Dermis microvascular lymphatic vessel endothelial cell (primary cell): ENCODE measurements around the gene PIF1. TPM values are rescaled to one million over a fixed set of nuclear protein-coding genes. Genes with fewer than 3 reads are reported as not detected.
A peak's percentile ranks its signal among the peaks of the same experiment; 100 is the strongest.
"Not testable (repeated sequence)": the region's sequence is repeated elsewhere in the genome, so short reads cannot be mapped to it uniquely, and the experiment has no call there.

Experiments
- DNase-seq, 2 donors: peaks; one replicate each; pipeline versions ENCODE4 v3.0.0 to v3.0.0-alpha.2; 2010; ENCODE audit warnings: low read depth in 2 of 2
- total RNA-seq: library from RNA; depleted of rRNA; stranded (reverse); fragments of >200 nt; gene quantifications from 2 replicates; pipeline ENCODE4 v1.2.1, GENCODE V29; 2014

The PIF1 gene
- total RNA-seq, 1 donor from 2014 or later = 9.0 TPM

DNA sequence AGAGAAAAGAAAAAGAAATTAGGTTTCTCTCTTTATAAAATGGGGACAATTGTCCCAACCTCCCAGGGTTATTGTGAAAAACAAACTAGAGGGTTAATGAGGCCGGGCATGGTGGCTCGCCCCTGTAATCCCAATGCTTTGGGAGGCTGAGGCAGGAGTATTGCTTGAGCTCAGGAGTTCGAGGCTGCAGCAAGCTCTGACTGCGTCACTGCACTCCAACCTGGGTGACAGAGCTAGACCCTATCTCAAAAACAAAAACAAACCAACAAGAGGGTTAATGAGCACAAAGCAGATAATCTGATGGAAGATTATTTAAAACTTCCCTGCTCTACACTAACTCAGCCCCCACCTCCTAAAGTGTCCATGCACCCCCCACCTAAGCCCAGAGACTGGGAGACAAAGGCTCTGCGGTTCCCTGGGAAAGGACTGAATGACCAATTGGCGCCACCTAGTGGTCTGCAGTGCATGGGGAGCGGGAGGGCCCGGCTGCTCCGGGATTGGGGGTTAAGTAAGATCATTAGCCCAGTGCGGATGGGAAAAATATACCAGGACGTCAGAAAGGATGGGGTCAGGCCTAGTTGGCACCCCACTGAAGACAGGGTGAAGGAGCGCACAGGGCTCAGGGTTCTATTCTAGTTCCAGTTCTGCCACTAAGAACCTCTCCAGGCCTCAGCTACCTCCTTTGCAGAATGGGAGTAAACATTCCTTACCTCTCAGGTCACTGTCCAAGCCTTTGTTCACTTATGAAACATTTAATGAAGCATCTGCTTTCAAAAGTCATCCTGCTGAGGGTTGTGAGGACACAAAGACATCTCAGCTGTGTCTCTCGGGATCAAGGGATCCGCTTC, 15.6 kb downstream of the PIF1 start:
- peak; percentile 41 to 74 for DNase-seq

DNA sequence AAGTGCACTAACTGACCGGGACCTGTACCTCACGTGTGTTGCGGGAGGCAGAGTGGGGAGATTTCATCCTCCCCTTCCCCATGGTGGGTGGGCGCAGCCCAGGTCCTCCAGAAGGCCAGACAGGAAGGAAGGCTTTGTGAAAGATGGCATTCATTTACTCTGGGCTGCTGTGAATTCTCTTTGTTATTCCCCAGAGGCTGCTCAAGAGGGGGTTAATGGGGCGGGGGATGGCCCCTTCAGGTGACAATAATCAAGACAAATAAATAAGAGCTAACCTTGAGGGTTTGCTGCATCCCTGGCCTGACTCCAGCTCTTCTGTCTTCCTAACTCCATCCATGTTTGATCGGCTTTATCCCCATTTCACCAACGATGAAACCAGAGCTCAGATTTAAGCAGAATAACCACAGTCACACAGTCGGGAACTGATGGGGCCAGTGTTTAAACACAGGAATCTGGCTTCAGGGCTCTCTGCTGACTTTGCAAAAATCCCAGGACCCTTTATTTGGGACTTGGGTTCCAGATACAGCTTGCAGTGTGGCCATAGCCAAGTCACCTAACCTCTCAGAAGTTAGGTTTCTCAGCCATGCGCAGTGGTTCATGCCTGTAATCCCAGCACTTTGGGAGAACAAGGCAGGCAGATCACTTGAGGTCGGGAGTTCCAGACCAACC, 16.5 kb downstream of the PIF1 start:
- no peak for DNase-seq

DNA sequence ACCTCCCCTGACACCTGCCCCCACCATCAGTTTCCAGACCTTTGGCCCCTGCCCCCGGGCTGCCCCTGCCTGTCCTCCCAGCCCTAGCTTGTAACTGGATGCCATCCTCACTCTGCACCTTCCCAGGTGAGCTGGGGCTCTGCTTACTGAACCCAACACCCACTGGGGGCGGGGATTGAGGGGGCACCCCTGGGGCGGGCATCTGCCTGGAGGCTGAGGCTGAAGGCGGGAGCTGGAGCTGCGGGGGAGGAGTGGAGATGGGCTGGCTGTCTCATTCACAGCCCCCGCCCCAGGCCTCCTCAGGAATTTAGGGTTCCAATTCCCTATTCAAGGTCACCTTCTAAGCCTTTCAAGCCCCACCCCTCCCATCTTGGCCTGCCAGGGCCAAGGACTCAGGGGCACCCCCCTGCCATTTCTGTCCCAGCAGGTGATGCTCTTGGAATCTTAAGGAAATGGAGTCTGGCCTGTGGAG, 17.7 kb downstream of the PIF1 start:
- no peak for DNase-seq

DNA sequence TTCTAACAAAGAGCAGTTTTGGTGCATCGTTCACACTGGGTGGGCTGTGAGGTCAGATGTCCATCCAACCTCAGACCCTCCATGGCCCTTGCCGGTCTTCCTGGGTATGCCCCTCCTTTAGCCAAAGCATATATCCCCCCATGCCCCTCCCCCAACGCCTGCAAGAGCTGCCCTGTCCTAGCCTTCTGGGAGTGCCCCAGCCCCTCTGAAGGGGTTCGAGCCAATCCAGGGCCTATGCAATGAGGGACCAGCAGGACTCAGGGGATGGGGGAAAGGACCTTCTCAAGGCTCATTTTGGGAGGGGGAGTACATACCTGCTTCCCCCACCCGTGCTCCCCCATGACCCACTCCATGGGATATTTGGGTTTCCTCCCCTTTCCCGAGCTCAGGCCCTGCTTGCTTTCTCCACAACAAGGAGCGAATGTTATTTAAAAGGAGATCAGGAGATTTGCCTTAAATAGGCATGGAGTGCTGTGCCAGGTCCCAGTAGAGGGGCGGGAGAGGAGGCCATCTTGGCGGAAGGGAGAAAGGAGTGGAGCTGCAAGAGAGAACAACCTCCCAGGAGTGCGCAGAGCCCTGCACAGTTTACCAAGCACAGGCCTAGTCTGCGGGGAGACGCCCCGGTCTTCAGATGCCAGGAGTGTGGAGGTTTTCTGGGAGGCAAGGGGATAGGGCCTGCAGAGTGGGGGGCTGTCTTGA, 18.2 kb downstream of the PIF1 start:
- DNase-seq = no peak

DNA sequence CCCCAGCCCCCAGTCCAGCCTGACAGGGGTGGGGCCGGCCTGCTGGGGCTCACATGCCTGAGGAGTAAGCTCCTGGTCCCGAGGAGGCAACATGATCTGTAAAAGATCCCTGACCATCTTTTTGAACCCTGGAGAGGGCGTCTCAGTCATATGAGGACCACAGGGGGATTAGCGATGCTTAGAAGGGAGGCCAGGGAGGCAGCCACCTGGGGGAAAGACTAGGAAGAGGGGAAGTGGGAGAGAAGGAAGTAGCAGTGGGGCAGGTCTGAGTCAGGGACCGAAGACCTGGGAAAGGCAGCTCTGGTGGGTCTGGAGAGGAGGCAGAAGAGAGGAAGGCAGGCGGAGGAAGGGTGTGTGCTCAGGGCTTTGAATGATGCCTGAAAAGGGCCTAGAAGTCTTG, 18.9 kb downstream of the PIF1 start:
- DNase-seq = no peak

DNA sequence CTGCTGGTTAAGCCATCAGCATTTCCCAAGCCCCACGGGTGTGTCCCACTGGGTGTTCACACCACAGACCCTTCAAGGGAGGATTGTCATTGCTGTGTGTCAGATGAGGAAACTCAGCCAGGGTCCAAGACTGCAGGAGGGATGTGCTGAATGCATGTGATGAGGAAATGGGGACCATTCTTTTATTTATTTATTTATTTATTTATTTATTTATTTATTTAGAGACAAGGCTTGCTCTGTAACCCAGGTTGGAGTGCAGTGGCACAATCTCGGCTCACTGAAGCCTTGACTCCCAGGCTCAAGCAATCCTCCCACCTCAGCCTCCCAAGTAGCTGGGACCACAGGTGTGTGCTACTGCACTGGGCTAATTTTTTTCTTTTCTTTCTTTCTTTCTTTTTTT, 20.8 kb downstream of the PIF1 start:
- DNase-seq = no peak

DNA sequence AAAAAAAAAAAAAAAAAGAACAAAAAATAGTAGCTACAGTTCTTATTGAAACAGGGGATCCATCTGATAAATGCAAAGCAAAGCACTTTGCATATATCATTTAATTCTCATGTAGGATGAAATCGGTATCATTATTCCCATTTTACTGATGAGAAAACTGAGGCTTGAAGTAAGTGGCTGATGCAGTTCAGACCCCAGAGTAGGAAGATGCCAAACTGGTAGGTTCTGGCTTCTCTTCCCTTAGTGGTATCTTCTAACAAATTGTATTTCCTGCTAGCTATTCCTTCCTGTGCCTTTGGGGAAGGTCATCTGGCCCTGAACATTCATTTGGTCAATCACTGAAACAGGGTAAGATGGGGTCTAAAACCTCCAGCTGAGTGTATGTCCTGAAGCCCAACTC, 21.9 kb downstream of the PIF1 start:
- no peak for DNase-seq

DNA sequence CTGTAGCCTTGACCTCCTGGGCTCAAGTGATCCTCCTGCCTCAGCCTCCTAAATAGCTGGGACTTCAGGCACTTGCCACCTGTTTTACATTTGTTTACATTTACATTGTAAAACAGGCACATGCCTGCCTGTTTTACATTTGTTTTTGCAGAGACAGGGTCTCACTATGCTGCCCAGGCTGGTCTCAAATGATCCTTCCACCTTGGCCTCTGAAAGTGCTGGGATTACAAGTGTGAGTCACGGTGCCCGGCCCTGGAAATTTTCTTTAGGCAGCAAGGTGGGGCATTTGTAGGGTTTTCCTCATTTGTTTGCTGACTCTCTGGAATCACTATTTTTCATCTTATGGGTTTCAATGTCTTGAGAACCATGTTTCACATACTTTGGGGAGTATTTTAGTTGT, 25.0 kb downstream of the PIF1 start:
- DNase-seq = no peak

DNA sequence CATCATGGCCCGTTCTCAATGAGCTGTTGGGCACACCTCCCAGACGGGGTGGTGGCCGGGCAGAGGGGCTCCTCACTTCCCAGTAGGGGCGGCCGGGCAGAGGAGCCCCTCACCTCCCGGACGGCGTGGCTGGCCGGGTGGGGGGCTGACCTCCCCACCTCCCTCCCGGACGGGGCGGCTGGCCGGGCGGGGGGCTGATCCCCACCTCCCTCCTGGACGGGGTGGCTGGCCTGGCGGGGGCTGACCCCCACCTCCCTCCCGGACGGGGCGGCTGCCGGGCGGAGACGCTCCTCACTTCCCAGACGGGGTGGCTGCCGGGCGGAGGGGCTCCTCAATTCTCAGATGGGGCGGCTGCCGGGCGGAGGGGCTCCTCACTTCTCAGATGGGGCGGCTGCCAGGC, 26.5 kb downstream of the PIF1 start:
- DNase-seq = not testable (repeated sequence)

DNA sequence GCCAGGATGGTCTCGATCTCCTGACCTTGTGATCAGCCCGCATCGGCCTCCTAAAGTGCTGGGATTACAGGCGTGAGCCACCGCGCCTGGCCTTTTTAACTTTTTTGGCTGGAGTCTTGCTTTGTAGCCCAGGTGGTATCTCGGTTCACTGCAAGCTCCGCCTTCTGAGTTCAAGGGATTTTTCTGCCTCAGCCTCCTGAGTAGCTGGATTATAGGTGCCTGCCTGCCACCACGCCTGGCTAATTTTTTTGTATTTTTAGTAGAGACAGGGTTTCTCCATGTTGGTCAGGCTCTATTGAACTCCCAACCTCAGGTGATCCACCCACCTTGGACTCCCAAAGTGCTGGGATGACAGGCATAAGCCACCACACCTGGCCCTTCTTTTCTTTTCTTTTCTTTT, 29.5 kb downstream of the PIF1 start:
- not testable (repeated sequence) for DNase-seq

DNA sequence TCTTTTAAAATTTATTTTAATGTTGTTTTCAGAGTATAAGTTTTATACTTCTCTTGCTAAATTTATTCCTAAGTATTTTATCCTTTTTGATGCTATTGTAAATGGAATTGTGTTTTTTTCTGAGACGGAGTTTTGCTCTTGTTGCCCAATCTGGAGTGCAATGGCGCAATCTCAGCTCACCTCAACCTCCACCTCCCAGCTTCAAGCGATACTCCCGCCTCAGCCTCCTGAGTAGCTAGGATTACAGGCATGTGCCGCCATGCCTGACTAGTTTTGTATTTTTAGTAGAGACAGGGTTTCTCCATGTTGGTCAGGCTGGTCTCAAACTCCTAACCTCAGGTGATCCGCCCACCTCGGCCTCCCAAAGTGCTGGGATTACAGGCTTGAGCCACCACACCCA, 30.1 kb downstream of the PIF1 start:
- DNase-seq = not testable (repeated sequence)

DNA sequence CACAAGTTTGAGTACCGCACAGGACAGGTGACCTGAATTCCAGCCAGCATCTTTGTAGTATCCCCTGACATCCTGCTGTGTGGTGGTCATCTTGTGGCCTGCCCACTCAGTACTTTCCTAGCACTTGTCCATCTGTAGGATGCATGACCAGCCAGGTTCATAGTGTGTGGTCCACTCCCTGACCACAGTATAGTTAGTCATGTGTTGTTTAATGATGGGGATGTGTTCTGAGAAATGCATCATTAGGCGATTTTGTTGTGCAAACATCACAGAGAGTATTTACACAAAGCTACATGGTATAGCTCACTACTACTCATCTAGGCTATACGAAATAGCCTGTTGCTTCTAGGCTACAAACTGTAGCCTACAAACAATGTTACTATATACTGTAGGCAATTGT, 33.2 kb downstream of the PIF1 start:
- DNase-seq = no peak

DNA sequence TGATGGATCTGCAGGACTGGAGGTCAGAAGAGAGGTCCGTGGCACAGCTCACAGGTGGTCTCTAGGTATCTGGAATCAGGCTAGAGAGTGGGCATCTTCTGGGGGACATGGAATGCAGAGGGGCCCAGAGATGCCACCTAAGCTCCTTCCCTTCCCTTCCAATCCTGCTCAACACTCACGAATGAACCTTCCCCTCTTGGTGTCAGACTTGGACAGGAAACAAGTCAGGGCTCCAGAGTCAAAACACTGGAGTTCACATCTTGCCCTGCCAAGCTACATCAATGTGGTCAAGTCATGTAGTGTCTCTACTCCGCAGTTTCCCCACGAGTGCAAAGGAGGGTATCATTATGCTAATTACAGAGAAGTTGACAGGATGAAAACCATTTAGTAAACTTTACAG, 34.0 kb downstream of the PIF1 start:
- no peak for DNase-seq

DNA sequence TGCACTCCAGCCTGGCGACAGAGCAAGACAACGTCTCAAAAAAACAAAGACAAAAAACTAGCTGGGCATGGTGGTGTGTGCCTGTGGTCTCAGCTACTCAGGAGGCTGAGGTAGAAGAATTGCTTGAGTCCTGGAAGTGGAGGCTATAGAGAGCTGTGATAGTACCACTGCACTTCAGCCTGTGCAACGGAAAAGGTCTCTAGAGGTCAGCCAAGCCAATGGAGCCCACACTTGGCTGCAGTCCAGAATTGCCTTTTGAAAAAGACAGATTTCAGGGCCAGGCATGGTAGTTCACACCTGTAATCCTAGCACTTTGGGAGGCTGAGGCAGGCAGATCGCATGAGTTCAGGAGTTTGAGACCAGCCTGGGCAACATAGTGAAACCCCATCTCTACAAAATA, 41.7 kb downstream of the PIF1 start:
- peak in 1 of 2 donors; percentile 10 for DNase-seq

DNA sequence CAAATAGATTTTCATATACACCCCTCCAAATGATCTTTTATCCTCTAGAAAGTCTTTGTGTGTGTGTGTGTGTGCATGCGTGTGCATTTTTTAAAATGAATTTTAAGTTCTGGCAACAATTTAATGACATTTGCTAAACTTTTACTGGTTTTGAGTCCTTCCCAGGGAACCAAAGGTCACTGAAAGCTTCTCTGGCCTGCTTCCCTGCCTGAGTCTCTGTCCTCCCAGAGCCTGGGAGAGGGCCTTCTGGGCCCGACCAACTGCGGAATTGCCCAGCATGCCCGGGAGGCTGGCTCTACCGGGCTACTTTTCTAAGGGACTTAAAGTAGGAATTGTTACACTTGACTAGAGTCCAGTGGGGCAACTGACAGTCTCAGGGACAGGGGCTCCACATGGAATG, 42.7 kb downstream of the PIF1 start:
- DNase-seq = no peak

DNA sequence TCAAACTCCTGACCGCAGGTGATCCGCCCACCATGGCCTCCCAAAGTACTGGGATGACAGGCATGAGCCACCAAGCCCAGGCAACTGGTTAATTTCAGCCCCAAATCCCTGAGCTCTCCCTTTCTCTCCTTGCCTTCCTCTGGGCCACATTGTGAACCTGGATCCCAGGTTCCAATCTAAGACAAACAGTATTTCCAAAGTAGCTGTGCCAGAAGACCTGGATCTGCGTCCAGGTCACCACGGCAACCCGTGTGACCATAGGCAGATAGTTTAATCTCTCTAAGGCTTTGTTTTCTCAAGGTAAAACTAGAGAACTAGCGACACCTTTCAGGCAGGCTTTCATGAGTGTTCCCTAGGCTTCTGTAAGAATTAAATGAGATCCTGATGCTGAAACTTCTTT, 44.1 kb downstream of the PIF1 start:
- no peak for DNase-seq

DNA sequence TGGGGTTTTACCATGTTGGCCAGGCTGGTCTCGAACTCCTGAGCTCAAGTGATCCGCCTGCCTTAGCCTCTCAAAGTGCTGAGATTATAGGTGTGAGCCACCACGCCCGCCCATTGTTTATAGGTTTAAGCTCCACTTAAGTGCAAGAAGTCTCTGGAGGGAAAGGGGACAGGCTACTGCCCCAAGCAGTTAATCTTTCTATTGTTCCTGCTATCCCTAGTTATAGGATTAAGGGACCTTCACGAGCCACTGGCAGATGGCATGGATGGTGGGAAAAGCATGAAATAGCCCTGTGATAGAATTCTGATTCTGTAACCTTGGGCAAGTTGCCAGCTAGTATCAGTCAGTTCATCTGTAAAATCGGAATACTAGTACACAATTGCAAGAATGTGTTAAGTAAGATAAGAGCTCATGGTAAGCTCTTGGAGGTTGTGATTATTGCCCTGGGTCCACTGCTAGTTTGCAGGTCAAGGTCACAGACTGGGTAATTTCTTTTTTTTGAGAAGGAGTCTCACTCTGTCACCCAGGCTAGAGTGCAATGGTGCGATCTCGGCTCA, 44.8 kb downstream of the PIF1 start:
- DNase-seq = no peak

DNA sequence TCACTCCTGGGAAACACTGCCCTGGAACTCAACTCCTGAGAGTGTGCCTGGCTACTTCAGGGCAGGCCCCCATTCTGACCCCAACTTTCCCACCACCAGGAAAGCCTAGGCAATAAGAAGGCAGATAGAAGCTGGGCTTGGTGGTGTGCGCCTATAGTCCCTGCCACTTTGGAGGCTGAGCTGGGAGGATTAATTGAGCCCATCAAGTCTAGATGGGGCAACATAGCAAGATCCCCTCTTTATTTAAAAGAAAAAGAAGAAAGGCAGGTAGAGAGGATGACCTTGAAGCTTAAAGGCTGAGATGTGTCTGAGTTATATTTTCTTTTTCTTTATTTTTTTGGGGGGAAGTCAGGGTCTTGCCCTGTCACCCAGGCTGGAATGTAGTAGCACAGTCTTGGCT, 45.8 kb downstream of the PIF1 start:
- no peak for DNase-seq

DNA sequence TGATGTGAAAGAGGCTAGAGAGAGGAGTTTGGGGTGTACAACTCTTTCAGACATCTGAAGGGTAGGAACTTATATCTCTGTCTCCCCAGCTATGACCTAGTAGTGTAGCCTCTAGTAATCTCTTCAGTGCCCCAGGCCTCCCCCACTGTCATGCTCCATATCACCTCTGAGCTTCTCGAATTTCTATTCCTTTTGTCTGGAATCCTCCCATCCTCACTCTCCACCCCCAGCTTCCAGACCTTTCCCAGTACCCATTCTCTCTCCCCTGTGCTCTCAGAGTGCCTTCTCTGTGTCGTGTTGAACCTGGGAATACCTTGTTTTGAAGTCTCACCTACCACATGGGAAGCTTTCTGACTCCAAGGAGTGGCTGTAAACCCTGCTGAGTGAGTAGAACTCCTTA, 46.4 kb downstream of the PIF1 start:
- no peak for DNase-seq

DNA sequence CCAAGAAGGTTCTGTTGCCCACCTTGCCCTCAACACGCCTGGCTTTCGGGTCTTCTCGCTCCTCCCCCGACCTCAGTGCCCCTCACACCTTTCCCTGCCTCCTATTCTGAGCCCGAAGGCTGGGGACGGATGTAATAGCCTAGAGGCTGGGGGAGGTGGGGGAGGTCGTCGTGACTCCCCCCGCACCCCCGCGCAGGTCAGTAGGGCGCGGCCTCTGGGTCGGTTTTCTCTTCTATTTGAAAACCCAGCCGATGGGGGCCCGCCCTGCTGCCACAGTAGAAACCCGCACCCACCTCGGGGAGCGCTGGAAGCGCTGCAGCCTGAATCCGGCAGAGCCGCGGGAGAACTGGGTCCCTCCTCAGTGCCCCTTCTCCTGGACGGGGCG, 49.1 kb downstream of the PIF1 start:
- DNase-seq = no peak

DNA sequence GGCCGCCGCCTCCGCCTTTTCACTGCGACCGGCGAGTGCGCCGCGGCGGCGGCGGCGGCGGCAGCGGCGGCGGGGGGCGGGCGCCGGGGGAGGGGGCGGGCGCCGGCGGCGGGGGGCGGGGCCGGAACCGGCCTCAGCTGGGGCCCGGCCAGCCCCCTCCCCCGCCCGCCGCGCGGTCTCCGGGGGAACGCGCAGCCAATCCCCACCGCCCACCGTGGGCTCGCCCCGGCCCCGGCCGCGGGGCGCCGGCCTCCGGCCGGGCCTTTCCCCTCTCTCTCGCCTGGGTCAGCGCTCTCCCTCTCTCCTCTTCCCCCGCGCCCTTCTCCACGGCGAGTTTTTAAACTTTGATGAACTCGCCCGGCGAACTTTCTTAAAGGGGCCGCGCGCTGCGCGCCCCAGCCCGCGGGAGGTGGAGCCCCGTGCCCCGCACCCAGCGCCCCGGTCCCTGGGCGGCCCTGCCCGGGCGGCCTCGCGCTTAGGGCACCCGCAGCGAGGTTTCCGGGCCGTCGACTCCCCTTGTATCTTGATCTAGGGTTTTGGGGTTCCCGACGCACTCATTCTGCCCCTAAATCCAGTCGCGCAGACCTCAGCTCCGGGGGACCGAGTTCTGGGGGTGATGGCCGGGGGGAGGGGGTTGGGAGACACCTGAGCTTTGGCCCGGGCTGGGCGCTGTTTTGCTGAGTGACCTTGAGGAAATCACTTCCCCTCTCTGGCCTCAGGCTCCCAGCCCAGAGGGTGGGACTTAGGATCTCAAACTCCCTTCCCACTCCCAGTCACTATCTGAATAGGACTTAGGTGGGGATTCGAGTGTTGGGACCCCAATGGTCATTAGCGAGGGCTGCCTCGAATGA, 49.7 kb downstream of the PIF1 start, which contains the start of gene RBPMS2:
Gene RBPMS2 (minus strand): TSS at position 39 of the 851 bp plus-strand sequence. CDS start 270 bp downstream, outside the sequence.
- peak in 1 of 2 donors; percentile 30 for DNase-seq
